HG02610 (cell line): ENCODE data around the gene OR10AG1.

Source experiments
- ATAC-seq: cut with Tn5 transposase; IDR thresholded peaks from one replicate; pipeline ENCODE4 v1.9.1; 2021; ENCODE audit warnings: mild to moderate bottlenecking, moderate library complexity; ENCODE audit not compliant: unreplicated experiment

Gene OR10AG1, protein sequence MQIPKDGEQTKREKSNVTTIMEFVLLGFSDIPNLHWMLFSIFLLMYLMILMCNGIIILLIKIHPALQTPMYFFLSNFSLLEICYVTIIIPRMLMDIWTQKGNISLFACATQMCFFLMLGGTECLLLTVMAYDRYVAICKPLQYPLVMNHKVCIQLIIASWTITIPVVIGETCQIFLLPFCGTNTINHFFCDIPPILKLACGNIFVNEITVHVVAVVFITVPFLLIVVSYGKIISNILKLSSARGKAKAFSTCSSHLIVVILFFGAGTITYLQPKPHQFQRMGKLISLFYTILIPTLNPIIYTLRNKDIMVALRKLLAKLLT

DNA sequence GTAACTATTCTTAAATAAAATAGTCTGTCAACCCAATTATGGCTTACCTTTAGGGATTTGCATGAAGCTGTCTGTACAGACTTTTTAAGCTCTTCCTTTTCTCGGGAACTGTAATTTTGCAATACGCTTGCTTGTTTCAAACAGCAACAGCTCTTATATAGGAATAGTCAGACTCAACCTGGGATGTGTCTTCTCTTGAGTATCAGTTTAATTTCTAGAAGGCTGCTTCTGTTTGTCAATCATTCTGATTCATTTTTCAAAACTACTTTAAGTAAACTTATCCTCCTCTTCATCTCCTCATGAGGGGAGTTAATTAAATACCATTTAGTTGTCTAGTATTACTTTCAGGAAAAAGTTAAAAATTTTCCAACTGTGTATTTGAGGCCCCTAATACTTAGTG, at the start of gene OR10AG1:
OR10AG1 (minus strand) TSS at position 101 of the 400 bp plus-strand sequence; CDS start at position 63, 38 bp downstream.
- no peak for ATAC-seq

DNA sequence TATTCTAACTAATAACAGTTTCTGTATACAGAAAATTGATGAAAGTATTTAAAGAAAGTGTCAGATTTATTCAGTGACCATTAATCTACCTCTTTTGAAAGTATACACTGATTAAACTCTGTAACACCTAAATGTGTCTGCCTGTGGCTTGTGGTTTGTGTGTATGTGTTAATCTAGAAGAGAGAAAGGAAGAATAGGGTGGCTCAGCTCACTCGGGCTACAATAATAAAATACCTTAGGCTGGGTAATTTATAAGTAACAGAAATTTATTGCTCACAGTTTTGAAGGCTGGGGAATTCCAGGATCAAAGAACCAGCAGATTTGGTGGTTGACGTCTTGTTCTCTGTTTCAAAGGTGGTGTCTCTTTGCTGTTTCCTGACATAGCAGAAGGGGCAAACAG, 44.1 kb upstream of the OR10AG1 start:
- ATAC-seq = peak; percentile 74

DNA sequence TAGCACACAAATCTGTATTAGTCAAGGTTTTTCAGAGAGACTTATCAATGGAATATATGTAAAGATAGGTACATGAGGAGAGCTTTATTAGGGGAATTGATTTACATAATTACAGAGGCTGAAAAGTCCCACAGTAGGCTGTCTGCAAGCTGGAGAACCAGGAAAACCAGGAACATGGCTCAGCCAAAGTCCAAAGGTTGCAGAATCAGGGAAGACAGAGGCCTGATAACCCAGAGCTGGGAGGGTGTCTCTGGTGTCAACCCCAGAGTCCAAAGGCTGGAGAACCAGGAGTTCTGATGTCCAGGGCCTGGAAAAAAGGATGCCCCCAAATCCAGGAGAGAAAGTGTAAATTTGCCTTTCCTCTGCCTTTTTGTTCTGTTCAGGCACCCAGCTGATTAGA, 41.0 kb upstream of the OR10AG1 start:
- no peak for ATAC-seq

DNA sequence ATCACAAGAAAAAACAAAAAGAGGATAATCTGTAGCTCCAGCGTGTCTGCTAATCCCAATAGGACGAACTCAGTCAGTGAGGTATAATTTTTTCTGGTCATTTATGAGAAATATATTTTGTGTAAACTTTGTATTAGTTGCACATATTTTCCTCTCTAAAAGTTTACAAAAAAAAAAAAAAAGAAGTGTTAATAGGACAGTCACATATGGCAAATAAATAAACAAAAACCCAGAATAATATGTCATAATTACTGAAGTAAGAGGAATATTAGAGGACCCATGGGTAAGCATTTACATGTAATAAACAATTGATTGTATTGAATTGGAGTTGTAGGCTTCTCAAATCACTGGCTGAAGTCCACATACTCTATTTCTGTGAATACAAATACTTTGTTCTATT, 24.8 kb upstream of the OR10AG1 start, which contains the start of gene OR5F1:
OR5F1 (minus strand) TSS at position 101 of the 400 bp plus-strand sequence; CDS start at position 101, 0 bp downstream.
- no peak for ATAC-seq

DNA sequence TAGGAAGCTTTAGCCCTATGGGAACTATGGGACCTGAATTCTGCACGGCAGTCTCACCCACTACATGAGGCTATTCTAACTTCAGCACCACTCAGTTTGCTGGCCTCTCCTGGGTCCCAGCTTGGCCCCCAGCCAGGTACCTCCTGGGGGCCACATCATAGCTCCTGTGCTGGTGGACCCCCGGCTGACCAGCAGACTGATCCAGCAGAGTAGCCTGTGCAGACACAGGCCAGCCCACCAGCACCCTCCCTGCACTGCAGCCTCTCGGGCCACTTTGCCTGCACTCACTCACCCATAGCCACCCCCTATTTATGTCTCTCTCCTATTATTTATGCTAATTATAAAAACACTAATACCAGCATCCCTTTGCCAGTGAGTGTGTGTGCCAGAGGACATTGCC, 1.2 kb upstream of the OR10AG1 start:
- no peak for ATAC-seq

DNA sequence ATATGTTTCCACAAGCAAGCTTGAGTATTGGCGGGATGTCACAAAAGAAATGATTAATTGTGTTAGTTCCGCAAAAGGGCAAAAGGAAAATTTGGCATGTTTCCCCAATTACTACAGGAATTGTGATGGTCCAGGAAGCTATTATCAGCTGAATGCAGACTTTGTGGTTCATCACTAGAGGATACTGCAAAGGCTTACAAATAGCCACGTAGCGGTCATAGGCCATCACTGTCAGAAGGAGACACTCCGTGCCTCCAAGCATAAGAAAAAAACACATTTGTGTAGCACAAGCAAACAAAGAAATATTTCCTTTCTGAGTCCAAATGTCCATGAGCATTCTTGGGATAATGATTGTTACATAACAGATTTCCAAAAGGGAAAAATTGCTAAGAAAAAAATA, 1.8 kb downstream of the OR10AG1 start:
- no peak for ATAC-seq

DNA sequence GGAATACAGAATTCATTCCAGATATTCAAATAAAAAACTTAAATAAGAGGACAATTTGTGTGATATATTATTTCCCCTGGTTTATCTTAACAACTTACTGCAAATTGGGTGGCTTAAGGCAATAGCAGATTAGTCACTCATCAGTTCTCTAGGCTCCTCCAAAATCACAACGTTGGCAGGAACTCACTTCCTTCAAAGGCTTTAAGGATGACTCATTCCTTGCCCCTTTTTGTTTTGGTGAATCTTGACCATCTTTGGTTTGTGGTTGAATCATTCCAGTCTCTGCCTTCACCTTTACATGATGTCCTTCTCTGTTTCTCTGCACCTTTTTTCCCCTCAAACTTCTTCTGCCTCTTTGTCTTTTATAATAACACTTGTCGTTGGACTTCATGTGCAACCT, 3.4 kb downstream of the OR10AG1 start:
- ATAC-seq = no peak

DNA sequence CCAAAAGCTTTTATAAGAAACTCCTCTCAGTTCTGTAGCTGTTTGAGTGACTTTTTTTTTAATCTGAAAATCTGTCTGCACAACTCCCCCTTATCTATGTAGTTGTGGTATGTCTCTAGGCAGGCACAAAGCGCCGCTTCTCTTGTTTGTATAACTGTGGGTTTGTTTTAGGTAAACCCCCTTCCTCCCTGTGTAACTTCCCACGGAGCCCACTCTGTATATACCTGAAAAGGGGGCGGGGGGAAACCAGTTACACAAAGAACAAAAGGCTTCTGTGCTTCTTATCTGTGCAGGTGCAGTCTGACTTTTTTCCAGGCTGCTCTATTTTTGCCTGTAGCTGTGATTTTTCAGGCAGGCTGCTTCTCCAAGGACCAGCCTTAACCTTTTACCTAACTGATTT, 13.2 kb downstream of the OR10AG1 start:
- ATAC-seq = no peak

DNA sequence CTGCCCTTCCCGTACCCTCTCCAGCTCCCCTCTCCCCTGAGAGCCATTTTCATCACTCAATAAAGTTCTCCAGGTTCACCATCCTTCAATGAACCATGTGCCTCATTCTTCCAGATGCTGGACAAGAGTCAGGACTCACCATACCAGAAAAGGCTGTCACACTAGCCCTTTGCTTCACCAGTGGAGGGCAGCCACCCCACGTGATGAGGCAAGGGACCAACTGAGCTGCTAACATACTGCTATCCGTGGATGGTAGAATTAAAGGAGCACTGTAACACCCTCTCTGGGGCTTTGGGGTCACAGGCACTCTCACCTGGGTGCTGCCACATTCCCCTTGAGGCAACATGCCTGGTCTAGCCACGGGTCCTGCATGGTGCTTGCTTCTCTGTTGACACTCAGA, 20.4 kb downstream of the OR10AG1 start:
- ATAC-seq = no peak

DNA sequence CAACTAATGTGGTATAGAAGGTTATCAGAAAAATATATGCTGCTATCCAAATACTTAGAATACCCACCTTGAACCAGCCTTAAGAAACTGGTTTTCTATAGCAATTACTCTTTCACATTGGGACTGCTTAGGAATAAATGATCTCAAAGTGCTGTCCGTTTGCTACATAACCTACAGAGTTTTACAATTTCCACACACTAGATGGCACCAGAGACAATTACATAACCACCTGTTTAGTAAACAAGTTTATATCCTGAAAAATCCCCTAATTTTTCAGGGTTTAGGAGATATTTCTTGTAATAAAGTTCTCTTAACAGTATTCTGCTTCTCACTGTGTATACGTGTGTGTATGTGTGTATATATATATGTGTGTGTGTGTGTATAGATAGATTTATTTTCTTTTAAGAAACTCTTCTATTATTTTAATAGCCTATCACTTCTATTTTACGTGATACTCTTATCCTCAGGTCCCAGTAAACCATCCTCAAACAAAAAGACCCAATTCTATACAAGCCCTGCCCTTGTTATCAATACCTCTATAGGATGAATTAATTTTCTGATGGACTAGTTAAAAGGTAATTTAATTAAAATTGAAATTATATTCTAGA, 26.9 kb downstream of the OR10AG1 start:
- ATAC-seq = no peak

DNA sequence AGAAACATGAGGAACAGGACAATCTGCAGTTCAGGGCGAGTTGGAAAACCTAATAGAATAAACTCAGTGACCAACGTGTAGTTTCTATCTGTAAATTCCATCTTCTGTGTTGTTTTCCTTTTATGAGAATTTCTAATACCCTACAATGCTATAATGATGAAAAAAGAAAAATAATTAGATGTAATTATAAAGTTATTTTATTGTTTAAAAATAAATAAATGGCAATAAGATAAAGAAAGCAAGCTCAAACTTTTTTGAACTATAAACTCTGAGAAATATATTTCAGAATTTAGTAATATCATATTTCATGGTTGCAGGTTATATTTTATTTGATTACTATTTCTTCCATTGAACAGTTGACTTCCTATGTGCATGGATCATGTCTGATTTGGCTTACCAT, 33.4 kb downstream of the OR10AG1 start, which contains the start of gene OR5I1:
OR5I1 (minus strand) TSS at position 101 of the 400 bp plus-strand sequence; CDS start at position 101, 0 bp downstream.
- ATAC-seq = no peak

DNA sequence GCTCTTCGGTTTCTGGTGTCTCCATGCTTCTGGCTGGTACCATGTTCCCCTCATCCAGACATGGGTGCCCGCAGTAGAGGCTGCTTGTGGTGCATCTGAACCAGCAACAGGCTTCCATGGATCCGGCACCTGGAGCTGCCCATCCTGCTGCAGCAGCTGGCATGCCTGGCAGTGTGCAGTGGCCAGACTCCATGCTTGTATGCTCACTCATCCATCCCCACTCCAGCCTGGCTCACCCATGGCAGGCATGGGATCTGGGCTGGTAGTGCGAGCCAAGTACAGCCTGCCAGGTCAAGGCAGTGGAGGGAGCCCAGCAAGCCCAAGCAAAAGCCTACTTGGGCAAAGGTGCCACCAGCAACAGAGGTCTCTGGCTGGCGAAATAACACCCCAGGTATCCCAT, 49.2 kb downstream of the OR10AG1 start:
- no peak for ATAC-seq
